HG03108 (cell line): ENCODE measurements around the gene ANKRD12.
A peak's percentile ranks its signal among the peaks of the same experiment; 100 is the strongest.

ENCODE experiments used
- ATAC-seq: cut with Tn5 transposase; IDR thresholded peaks from one replicate; pipeline ENCODE4 v1.9.1; 2021; ENCODE audit warnings: moderate library complexity; ENCODE audit not compliant: unreplicated experiment

ANKRD12 gene

DNA sequence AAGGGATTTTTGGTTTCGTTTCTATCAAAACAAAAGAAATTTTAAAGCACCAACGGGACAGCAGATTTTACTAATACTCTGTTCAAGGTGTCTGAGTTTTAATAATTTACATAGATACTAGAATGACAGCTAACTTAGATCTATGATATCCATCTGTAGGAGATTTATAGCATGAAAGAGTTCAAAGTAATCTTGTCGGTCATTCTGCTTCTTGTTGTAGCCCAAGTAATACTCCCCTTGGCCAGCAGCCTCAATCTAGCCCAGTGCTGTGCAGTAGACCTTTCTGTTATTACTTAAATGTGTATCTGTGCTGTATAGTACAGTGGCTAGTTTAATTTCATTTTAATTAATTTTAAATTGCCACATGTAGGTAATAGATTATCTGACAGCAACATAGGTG is 44.7 kb downstream of the ANKRD12 start:
- no peak for ATAC-seq

DNA sequence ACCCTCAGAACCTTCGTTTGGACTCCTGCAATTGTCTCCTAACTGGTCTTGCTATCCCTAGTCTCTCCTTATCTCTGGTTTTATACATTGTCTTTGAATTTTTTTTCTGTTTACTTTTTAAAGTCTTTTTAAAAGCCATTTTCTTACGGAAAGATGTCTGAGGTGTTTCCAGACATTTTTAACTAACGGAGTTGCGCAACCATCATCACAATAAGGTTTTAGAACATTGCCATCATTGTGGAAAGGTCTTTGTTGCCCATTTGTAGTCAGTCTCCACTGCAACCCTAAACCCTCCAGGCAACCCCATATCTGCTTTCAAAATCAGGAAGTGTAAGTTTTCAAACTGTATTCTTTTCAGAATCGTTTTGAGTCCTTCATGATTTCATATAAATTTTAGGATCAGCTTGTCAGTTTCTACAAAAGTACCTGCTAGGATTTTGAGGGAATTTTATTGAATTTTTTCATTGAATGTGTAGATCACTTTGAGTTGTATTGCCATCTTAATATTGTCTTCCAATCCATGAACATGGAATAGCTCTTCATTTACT is 46.3 kb downstream of the ANKRD12 start:
- ATAC-seq, result no peak

DNA sequence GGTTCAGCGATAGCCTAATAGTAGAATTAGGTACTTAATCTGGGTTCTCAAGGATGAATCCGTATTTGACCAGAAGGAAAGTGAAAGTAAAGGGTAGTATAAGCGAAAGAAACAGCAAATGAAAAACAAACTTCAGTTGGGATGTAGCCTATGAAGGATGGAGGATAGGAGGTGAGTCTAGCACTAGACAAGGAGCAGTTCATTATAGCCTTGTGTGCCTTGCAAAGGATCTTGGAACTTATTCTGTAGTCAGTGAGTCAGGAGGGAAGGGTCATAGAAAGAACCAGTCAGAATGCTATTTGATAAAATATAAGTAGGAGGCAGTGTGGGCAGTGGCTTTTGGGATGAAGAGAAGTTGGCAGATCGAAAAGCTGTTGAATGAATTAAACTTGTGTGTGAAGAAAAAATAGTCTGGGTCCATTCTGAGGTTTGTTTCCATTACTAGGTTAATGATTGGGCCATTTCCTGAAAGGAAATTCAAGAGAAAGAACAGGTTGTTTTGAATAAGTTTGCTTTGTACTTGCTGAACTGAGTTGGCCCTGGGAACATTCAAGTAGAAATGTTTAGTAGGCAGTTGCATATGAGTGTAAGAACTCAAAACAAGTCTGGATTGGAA is 48.5 kb downstream of the ANKRD12 start:
- ATAC-seq, result no peak

DNA sequence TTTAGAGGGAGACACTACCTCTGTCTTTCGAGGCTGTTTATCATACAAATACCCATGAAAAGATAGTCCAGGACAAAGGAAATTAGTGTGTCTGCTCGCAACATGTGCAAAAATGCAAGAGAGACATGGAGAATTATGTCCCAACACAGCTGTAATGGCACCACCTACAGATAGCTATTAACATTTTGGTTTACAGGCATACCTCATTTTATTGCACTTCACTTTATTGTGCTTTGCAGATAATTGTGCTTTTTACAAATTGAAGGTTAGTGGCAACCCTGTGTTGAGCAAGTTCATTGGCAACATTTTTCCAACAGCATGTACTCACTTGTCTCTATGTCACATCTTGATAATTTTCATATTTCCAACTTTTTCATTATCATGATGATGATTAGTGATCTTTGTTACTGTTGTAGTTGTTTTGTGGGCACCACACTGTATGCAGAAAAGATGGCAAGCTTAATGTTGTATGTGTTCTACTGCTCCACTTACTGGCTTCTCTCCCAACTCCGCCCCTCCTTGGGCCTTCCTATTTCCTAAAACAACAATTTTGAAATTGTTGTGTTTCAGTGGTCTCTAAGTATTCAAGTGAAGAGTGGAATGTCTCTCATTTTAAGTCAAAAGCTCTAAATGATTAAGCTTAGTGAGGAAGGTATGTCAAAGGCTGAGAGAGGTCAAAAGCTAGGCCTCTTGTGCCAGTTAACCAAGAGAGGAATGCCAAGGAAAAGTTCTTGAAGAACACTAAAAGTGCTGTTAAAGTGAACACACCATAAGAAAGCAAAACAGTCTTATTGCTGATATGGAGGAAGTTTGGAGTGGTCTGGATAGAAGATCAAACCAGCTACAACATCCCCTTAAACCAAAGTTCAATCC is 52.0 kb downstream of the ANKRD12 start:
- no peak for ATAC-seq

DNA sequence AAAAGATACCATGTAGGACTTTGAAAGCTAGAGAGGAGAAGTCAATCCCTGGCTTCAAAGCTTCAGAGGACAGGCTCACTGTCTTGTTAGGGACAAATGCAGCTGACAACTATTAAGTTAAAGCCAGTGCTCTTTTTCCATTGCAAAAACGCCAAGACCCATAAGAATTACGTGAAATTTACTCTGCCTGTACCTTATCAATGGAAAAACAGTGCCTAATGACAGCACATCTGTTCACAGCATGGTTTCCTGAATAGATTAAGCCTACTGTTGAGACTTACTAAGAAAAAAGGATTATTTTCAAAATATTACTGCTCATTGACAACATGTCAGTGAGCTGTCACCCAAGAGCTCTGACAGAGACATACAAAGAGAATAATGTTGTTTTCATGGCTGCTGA is 52.9 kb downstream of the ANKRD12 start:
- no peak for ATAC-seq

DNA sequence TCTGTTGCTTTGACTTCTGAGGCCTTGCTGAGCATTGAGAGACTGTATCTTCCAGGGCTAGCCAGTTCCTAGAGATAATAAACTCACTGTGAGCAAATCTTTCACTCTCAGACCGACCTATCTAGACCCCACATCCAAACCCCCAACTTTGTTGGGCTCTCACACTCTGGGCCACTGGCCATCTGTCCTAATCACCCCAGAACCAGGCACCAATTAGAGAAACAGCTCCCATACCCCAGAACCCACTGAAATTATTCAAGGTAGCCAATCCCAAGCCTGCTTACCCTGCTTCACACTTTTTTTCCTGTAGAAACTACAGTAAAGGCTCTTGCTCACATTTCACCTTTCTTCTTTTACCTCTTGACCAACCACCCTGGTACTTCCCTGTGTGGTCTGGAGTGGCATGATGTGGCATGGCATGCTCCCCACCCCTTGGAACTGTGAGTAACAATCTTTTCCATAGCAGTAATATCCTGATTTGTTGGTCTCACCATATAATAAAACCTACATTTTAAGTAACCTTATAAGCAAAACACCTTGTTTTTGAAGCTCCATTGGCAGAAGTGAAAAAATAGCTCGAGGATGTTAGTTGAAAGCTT is 55.2 kb downstream of the ANKRD12 start:
- ATAC-seq, result no peak

DNA sequence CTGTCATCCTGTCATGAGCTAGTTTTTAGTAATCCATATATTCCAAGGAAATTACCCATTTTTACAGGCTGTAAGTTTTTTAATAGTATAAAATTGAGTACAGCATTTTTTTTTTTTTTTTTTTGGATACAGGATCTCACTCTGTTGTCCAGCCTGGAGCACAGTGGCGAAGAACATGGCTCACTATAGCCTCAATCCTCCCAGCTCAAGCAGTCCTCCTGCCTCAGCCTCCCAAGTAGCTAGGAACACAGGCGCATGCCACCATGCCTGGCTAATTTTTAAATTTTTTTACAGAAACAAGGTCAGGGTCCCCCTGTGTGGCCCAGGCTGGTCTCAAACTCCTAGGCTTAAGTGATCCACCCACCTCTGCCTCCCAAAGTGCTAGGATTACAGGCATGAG is 56.5 kb downstream of the ANKRD12 start:
- ATAC-seq, result no peak

DNA sequence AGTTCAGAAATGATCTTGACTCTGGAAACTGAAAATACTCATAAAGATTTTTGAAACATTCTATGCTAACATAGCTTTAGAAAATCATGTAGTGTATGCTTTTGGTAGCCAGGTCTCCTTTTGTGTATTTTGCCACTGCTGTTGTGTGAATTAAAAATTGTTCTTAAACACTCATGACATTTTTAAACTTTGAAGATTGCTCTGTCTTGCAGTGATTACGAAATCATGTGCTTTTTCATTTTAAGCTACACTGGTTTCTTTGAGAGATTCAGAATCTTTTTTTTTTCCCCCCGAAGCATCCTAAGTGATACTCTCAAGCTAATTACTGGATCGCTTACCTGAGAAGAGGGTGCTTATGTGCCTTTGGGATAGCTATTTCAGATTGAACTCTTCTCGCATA is 60.0 kb downstream of the ANKRD12 start:
- no peak for ATAC-seq

DNA sequence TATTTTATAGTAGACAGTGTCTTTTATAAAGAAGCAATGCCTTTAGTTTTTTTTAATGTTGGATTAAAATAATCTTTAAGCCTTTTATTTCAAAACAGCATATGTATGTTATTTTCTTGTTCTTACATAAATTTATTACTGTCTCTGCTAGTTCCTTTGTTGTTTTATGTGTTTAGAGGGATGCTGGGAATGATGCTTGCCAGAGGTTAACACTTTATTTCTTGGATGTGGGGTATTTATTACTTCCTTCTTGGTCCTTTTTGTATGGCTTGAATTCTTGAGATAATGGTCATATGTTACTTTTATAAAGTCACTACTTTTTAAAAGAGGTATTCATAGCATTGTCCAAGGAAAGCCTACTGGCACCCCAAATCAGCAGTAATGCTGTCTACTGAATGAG is 63.1 kb downstream of the ANKRD12 start:
- ATAC-seq, result no peak

DNA sequence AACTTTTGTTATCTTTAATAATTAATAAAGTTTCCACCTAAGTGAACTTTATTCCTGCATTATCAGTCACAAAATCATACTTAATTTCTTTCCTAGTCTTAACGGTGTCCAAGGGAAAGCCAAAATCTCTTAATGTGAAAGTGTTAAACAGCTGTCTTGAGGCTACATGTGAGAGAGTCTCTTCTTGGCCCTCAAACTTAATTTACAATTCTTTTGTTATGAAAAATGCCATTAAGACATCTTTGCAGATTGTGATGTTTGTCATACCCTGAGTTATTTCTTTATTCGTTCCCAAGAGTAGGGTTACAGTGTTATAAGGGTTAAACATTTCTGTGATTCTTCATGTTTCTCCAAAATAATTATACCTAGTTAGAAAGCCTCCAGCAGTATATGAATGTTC is 64.6 kb downstream of the ANKRD12 start:
- no peak for ATAC-seq

DNA sequence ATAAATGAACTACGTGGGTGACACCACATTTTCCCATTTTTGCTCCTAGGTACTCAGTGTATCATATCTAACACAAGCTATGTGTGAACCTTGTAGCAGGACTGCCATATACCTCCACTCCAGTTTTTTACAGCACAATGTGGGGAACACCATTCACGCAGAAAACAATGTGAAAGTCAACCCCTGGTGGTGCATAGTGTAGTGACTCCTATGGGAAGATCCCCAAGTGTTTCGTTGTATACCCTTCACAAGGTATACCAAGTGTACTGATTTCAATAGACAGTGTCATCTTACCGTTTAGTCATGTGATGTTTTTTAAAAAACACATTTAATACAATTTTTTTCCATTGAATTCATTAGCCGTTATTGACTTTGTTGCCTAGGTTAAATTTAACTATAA is 68.1 kb downstream of the ANKRD12 start:
- no peak for ATAC-seq

DNA sequence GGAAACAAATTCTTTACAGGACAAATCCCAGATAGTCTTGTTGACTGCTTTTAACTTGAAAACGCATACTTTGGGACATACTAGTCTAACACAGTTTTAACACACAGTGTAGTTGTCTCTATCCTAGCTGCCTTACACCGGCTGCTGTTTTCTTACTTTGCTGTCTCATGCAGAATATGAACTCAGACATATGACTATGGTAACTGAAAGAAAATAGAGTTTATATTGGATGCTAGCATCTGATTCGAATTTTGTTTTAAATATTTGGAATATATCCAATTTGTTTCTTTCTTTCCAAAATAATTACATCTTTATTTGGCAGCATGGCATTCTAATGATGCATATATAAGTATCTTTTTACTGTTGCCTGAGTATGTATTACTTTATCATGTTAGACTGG is 69.8 kb downstream of the ANKRD12 start:
- ATAC-seq, result no peak

DNA sequence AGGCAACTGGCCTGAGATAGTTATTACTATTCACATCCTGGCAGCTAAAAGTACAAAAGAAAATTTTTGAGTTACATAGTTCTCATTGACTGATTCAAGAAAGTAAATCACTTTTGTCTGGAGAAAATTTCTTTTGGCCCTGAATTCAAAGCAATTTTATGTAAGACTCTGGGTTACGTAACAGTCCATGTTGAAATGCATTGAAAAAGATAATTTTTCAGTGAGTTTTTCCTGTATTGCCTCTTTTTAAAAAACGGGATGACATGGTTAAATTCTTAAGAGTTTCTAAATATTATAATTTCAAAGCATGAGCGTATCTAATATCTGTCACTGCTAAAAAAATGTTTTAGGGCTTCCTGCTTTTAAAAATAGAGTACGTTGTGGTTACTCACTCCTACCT is 72.7 kb downstream of the ANKRD12 start:
- no peak for ATAC-seq

DNA sequence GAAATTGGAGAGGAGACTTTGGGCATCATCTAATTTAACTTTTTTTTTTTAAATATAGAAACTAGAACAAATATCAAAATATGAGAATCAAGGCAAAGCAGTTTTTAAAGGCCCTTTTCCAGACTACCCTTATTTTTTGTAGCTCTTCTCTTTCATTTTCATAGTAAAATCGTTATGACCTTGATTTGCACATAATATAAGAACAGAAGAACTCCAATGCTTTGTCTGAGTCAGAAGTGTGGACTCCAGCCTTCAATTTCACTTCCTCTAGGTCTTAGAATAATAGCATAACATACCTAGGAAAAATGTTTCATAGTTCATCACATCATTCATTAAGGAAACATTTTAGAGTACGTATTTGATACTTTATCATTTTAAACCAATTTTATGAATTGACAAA is 74.4 kb downstream of the ANKRD12 start:
- no peak for ATAC-seq

DNA sequence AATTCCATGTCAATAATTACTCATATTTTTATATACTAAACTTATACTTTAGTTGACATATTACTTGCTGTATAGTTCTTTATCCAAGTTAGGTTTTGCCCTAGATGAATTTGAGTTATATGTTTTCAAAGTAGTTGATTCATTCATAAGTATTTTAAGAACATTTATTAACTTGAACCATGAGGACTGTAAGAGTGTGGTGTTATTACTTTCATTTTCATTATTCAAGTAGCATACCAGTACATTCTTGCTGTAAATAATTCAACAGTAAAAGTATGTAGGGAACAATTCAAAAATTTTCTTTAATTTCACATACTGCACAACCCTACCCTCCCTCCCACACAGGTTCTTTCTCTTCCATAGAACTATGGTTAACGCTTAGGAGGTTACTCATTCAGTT is 75.4 kb downstream of the ANKRD12 start:
- peak; percentile 57 for ATAC-seq

DNA sequence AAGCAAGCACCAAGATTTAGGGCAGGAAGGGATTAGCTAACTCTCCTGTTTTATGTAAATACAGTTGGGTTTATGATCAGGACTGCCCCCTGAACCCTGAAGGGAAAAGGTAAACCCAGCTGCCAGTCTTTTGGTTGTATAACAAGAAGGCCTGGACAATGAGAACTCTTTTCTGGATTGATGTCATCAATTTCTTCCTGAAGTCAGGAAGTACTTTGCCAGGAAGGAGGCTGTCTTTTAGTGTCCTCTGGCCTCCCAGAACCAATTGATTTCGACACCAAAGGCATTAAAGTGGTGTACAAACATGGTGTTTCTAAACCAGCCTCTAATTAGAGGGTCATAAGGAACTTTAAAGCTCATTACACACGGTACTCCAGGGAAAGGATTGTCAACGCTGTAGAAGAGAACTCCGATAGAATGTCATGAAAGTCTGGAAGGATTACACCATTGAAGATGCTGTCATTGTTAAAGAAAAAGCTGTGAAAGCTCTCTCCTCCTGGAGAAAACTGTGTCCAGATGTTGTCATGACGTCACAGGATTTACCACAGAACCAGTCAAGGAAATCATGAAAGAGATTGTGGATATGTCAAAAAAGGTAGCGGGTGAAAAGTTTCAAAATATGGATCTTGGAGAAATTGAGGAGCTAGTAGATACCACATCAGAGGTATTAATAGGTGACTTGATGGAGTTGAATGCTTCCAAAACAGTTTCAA is 78.8 kb downstream of the ANKRD12 start:
- no peak for ATAC-seq

DNA sequence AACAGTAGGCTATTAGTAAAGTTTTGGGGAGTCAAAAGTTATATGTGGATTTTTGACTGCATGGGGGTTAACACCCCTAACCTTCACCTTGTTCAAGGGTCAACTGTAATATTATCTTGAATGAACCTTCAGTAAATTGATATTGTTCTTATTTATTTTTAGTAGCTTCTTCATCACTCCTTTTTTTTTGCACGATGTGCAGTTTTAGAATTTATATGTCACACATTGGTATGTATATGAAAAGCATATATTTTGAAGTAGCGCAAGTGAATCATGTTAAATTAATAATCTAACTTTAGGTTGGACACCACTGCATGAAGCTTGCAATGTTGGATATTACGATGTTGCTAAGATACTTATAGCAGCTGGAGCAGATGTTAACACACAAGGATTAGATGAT is 79.9 kb downstream of the ANKRD12 start:
- no peak for ATAC-seq

DNA sequence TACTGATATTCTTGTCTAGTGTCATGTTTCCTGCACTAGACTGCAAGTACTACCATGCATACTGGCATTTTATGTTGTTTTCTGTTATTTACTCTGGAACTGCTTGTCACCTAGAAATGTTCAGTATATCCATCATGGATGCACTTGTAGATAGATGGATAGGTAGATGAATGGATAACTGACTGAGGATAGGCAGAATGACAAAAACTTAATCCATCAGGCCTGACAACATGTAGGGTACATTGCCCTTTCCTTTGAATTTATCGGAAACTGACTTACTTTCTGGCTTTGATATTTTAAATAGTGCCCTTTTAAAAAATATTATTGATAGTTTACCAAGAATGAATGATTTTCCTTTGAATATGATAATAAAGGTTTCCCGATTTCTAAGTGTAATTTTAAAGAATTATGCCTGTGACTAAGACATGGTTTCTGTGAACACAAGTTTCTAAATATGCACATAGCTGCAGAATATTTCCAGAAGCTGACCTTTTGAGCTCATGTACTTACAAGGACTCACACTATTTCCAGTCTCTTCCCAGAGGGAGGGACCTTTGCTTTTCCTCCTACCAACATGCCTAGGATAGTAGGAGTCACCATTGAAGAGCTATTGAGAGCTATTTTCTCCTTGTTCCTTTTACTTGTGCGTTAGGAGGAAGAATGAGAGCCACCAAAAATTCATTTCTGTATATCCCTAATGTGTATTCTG is 81.3 kb downstream of the ANKRD12 start:
- ATAC-seq, result no peak

DNA sequence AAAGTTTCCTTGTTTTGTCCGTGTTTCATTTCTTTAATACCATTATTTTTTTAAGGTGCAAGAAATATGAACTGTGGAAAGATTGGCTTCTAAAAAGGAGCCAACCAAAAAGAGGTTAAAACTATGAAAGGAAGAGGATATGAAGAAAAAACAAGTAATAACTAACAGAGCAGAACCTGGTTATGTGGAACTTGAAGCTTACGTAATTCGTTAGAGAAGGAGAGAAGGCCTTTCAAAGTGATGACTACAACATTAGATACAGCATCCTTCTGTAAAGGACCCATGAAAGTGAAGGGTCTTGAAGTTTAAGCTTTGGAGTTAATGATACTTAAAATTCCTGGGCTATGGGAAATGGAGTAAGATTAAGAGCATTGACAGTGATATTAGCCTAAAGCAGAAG is 84.5 kb downstream of the ANKRD12 start:
- no peak for ATAC-seq

DNA sequence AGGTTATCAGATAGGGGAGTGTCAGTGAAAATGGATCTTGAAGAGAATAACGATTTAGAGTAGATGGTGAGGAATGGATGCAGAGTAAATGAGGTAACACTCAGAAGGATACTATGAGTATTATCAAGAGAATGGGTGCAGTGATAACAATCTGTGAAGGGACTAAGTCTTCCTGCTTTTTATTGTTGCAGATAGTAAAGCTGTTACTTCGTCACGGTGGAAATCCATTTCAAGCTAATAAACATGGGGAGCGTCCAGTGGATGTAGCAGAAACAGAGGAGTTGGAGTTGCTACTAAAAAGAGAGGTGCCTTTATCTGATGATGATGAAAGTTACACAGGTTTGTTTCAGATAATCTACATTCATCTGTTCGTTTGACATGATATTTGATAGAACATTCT is 85.1 kb downstream of the ANKRD12 start:
- no peak for ATAC-seq

DNA sequence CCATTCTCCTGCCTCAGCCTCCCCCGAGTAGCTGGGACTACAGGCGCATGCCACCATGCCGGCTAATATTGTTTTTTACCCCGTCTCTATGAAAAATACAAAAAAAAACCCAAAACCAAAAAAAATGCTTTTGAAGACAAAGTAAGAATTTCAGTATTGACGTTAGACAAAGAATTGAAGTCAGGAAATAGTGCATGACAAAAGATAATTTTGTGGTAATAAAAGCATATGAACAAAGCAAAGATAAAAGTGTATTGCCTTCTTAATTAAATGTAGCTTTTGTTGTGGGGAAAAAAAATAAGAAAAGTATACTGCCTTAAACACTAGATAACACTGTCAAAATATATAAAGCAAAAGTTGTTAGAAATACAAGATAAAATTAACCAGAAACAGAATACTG is 86.8 kb downstream of the ANKRD12 start:
- no peak for ATAC-seq
